Loucy (cell line): Measurements from ENCODE around the gene TMEM17.

Experiments used
- H2AFZ ChIP-seq: fragments of 200-600 bp; sonication (generic); 2 replicates; pipeline ENCODE4 v1.6.0; 2016; ENCODE audit warnings: antibody characterized with exemption, mild to moderate bottlenecking, low read length, moderate library complexity
- H3F3A ChIP-seq: fragments of 200-600 bp; 2 replicates; pipeline ENCODE4 v1.6.0; 2016; ENCODE audit warnings: antibody characterized with exemption, low read depth, mild to moderate bottlenecking
- H3K27me3 ChIP-seq: fragments of 200-600 bp; sonication (generic); 2 replicates; pipeline ENCODE4 v1.6.1; 2014; ENCODE audit warnings: low read length, mild to moderate bottlenecking; ENCODE audit not compliant: insufficient read depth, poor library complexity, severe bottlenecking
- H3K36me3 ChIP-seq: fragments of 200-600 bp; sonication (generic); 2 replicates; pipeline ENCODE4 v1.6.1; 2016; ENCODE audit warnings: low read length; ENCODE audit not compliant: insufficient read depth
- H3K4me1 ChIP-seq: fragments of 200-600 bp; sonication (generic); 2 replicates; pipeline ENCODE4 v1.5.1; 2014; ENCODE audit warnings: low read length, mild to moderate bottlenecking; ENCODE audit not compliant: insufficient read depth, poor library complexity, severe bottlenecking
- H3K4me2 ChIP-seq: fragments of 200-600 bp; sonication (generic); 2 replicates; pipeline ENCODE4 v1.6.0; 2014; ENCODE audit warnings: antibody characterized with exemption, low read length, low read depth, mild to moderate bottlenecking; ENCODE audit not compliant: poor library complexity, severe bottlenecking
- H3K4me3 ChIP-seq: fragments of 200-600 bp; sonication (generic); 2 replicates; pipeline ENCODE4 v1.5.1; 2014; ENCODE audit warnings: low read length, mild to moderate bottlenecking, mixed read lengths; ENCODE audit not compliant: poor library complexity, severe bottlenecking
- H3K79me2 ChIP-seq: fragments of 200-600 bp; sonication (generic); 2 replicates; pipeline ENCODE4 v1.6.1; 2014; ENCODE audit warnings: low read length; ENCODE audit not compliant: insufficient read depth
- H3K9ac ChIP-seq: fragments of 200-600 bp; sonication (generic); 2 replicates; pipeline ENCODE4 v1.6.0; 2014; ENCODE audit warnings: mild to moderate bottlenecking, low read depth, low read length, moderate library complexity; ENCODE audit not compliant: poor library complexity, severe bottlenecking
- H3K9me2 ChIP-seq: fragments of 200-600 bp; sonication (generic); replicated peaks from 2 replicates; pipeline ENCODE4 v1.6.1; 2016; ENCODE audit warnings: low read depth, low read length, mixed read lengths
- H3K9me3 ChIP-seq: fragments of 200-600 bp; sonication (generic); 2 replicates; pipeline ENCODE4 v1.6.1; 2014; ENCODE audit warnings: mild to moderate bottlenecking, antibody characterized with exemption, low read length, low read depth; ENCODE audit not compliant: insufficient read depth
- H4K20me1 ChIP-seq: fragments of 200-600 bp; sonication (generic); 2 replicates; pipeline ENCODE4 v1.6.0; 2014; ENCODE audit warnings: antibody characterized with exemption, low read length, mild to moderate bottlenecking; ENCODE audit not compliant: insufficient read depth, poor library complexity, severe bottlenecking
- EZH2phosphoT487 ChIP-seq: fragments of 200-600 bp; IDR thresholded peaks from 2 replicates; pipeline ENCODE4 v1.6.1; 2018; ENCODE audit warnings: antibody characterized with exemption, mild to moderate bottlenecking, moderate library complexity, borderline replicate concordance
- TF ChIP-seq, protein P1 (sequence below): fragments of 200-600 bp; sonication (generic); conservative IDR thresholded peaks from 2 replicates; pipeline ENCODE4 v1.5.1; 2014; ENCODE audit warnings: mild to moderate bottlenecking, antibody characterized with exemption, low read length

TMEM17 gene

DNA sequence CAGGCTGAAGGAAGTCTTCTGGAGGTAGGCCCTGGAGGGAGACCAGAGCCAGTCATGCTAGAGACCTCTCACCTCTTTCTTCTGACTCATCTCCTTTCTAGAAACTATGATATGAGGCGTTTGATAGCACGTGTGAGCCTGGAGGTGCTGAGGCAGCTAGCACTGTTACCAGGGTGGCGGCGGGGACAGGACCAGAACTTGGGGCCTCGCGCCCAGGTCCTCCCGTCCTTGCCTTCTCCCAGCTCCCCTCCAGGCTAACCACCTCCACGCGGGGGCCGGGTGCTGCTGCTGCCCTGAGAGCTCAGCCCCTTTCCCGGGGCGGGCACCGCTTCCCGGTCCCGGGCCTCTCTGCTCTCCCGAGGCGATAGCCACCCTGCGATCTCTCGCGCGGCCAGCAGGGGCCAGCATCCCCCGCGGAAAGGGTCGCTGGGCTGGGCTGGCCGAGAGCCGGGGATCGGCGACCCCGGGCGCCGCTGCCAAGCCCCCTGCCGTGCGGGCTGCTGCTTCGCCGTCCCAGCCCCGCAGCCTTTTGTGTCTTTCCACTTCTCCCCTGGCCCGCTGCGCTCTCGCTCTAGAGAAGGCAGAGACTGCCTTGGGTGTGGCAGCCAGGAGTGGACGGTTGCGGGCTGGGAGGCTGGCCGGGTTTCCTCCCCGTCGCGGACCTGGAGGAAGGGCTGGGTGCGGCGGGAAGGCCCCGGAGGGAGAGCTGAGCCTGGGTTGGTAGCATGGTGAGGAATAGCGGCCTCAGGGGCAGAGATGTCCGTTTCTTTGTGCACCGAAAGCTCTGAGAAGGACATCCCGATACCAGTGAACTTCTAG, 49.1 kb downstream of the TMEM17 start:
- Histone ChIP-seq H3K4me2 (peak overlapping the region; percentile 88), H3K4me1 (no peaks in the 10 kb centered on the region), H3K9ac (peak overlapping the region; percentile 60), H3F3A (no peaks in the 10 kb centered on the region), H3K27me3 (no peaks in the 10 kb centered on the region), H3K36me3 (no peaks in the 10 kb centered on the region), H4K20me1 (no peaks in the 10 kb centered on the region), H3K4me3 (peak overlapping the region; percentile 72), H3K9me2 (no peaks in the 10 kb centered on the region), H3K9me3 (no peaks in the 10 kb centered on the region), H2AFZ (peak overlapping the region; percentile 85), H3K79me2 (no peaks in the 10 kb centered on the region)
- no peak for TF ChIP-seq EZH2phosphoT487
- TF ChIP-seq, protein P1, sequence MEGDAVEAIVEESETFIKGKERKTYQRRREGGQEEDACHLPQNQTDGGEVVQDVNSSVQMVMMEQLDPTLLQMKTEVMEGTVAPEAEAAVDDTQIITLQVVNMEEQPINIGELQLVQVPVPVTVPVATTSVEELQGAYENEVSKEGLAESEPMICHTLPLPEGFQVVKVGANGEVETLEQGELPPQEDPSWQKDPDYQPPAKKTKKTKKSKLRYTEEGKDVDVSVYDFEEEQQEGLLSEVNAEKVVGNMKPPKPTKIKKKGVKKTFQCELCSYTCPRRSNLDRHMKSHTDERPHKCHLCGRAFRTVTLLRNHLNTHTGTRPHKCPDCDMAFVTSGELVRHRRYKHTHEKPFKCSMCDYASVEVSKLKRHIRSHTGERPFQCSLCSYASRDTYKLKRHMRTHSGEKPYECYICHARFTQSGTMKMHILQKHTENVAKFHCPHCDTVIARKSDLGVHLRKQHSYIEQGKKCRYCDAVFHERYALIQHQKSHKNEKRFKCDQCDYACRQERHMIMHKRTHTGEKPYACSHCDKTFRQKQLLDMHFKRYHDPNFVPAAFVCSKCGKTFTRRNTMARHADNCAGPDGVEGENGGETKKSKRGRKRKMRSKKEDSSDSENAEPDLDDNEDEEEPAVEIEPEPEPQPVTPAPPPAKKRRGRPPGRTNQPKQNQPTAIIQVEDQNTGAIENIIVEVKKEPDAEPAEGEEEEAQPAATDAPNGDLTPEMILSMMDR = peak; percentile 76

GRCh38 chr2:62455957-62456692, 49.9 kb downstream of the TMEM17 start:
- no peak overlapping the region for H3K4me3 ChIP-seq
- peak overlapping the region; percentile 60 for H3K9ac ChIP-seq
- H4K20me1 ChIP-seq = no peaks in the 10 kb centered on the region
- peak overlapping the region; percentile 85 for H2AFZ ChIP-seq
- H3F3A ChIP-seq = no peaks in the 10 kb centered on the region
- H3K9me3 ChIP-seq = no peaks in the 10 kb centered on the region
- no peaks in the 10 kb centered on the region for H3K9me2 ChIP-seq
- H3K4me2 ChIP-seq = peak overlapping the region; percentile 88
- no peaks in the 10 kb centered on the region for H3K4me1 ChIP-seq
- no peaks in the 10 kb centered on the region for H3K27me3 ChIP-seq
- H3K79me2 ChIP-seq = no peaks in the 10 kb centered on the region
- H3K36me3 ChIP-seq = no peaks in the 10 kb centered on the region
- TF ChIP-seq, protein P1 = no peak
- TF ChIP-seq EZH2phosphoT487 = no peak

DNA sequence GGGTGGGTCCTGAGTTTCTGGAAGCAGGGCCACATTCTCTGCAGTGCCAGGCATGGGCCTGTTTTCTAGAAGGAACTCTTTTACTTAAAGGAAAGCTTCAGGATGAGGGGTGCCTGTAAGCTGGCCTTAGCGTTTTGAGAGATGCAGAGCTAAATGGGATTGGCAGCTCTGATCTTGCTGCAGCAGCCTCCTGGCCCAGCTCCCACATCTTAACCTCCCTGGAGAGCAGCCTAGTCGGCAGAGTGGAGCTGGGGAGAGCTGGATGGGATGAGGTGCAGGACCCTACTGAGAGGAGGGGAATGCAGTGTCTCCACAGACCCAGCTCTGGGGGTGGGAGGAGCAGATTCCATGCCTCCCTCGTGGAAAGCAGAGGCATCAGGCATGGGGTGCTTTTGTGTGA, 52.0 kb downstream of the TMEM17 start:
- Histone ChIP-seq H3K4me1 (no peaks in the 10 kb centered on the region), H3K27me3 (no peaks in the 10 kb centered on the region), H3K9me3 (no peaks in the 10 kb centered on the region), H3K4me3 (no peak overlapping the region), H2AFZ (no peak overlapping the region), H4K20me1 (no peaks in the 10 kb centered on the region), H3K4me2 (no peak overlapping the region), H3K79me2 (no peaks in the 10 kb centered on the region), H3K9me2 (no peaks in the 10 kb centered on the region), H3K9ac (no peak overlapping the region), H3F3A (no peaks in the 10 kb centered on the region), H3K36me3 (no peaks in the 10 kb centered on the region)
- TF ChIP-seq, protein P1 = no peak
- TF ChIP-seq EZH2phosphoT487 = no peak
